Keratinocyte (primary cell): Measurements from ENCODE around the gene MTR.

Experiments
- EZH2 ChIP-seq: IDR thresholded peaks from one replicate; pipeline ENCODE4 v1.6.1; 2012; ENCODE audit warnings: inconsistent platforms, mild to moderate bottlenecking, low read length, moderate library complexity
- TF ChIP-seq, protein P1 (sequence below), 3 experiments: IDR thresholded peaks in 1 of 3; conservative IDR thresholded peaks in 1 of 3; optimal IDR thresholded peaks in 1 of 3; 2 replicates in 2 of 3; 3 replicates in 1 of 3; pipeline versions ENCODE3 to v1.5.1; 2011; ENCODE audit warnings: low read length in 3 of 3, mild to moderate bottlenecking in 3 of 3, moderate library complexity in 2 of 3, control low read depth in 1 of 3, inconsistent platforms in 1 of 3; ENCODE audit not compliant: insufficient read depth in 2 of 3; ENCODE audit errors: extremely low read depth in 1 of 3

DNA sequence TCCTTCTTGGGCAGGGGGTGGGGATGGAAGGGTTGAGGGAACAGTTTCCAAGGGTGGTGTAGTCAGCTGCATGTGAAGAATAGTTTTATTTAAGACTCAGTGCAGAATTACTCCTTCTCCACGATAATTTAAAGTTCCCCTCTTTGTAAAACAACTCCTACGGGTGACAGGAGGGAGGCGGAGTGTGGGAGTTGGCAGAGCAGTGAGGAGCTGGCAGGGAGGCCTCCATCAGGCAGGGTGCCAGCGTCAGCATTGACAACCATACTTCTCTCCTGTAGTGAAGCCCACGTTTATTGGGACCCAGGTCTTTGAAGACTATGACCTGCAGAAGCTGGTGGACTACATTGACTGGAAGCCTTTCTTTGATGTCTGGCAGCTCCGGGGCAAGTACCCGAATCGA is 93.8 kb downstream of the MTR start:
- TF ChIP-seq, protein P1, sequence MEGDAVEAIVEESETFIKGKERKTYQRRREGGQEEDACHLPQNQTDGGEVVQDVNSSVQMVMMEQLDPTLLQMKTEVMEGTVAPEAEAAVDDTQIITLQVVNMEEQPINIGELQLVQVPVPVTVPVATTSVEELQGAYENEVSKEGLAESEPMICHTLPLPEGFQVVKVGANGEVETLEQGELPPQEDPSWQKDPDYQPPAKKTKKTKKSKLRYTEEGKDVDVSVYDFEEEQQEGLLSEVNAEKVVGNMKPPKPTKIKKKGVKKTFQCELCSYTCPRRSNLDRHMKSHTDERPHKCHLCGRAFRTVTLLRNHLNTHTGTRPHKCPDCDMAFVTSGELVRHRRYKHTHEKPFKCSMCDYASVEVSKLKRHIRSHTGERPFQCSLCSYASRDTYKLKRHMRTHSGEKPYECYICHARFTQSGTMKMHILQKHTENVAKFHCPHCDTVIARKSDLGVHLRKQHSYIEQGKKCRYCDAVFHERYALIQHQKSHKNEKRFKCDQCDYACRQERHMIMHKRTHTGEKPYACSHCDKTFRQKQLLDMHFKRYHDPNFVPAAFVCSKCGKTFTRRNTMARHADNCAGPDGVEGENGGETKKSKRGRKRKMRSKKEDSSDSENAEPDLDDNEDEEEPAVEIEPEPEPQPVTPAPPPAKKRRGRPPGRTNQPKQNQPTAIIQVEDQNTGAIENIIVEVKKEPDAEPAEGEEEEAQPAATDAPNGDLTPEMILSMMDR (optimal IDR thresholded peaks at IDR 0.05 in 1 of 3, IDR thresholded peaks at IDR 0.05 in 1 of 3, conservative IDR thresholded peaks at IDR 0.05 in 1 of 3; ENCODE audit: extremely low read depth in 1 of 3, insufficient read depth in 2 of 3, low read length in 3 of 3): no peak
- TF ChIP-seq EZH2: no peak
